Activated CD4-positive, alpha-beta T cell treated with anti-CD3 and anti-CD28 coated beads, Interleukin-2, amount 10 ng/mL, durations not matched to agents 7 days and 5 days (primary cell): ENCODE data around the gene FAM168B. TPM values are rescaled to one million over a fixed set of nuclear protein-coding genes. Genes with fewer than 3 reads are reported as not detected.
A peak's percentile ranks its signal among the peaks of the same experiment; 100 is the strongest.

Experiments used
- CTCF ChIA-PET: fragments of 350-600 bp; sonication (Branson Sonifier 250); formaldehyde crosslinking; loops from one replicate; lab custom pipeline; 2021; ENCODE audit warnings: antibody characterized with exemption; lab: Charles Lee
- POLR2A ChIA-PET: fragments of 350-600 bp; sonication (Branson Sonifier 250); formaldehyde crosslinking; loops from one replicate; lab custom pipeline; 2021; ENCODE audit warnings: antibody characterized with exemption; lab: Charles Lee
- DNase-seq: peaks from one replicate; pipeline ENCODE4 v3.0.0-alpha.2; 2020
- H3K27ac Mint-ChIP-seq: one replicate; pipeline ENCODE4 v1.8.0; 2021; ENCODE audit warnings: mild to moderate bottlenecking, moderate library complexity, mixed read lengths
- H3K27me3 Mint-ChIP-seq: one replicate; pipeline ENCODE4 v1.8.0; 2021; ENCODE audit warnings: mixed read lengths
- H3K36me3 Mint-ChIP-seq: one replicate; pipeline ENCODE4 v1.8.0; 2021; ENCODE audit warnings: low read depth, mixed read lengths
- H3K4me1 Mint-ChIP-seq: one replicate; pipeline ENCODE4 v1.8.0; 2021; ENCODE audit warnings: mixed read lengths
- H3K4me3 Mint-ChIP-seq: one replicate; pipeline ENCODE4 v1.8.0; 2021; ENCODE audit warnings: mild to moderate bottlenecking, moderate library complexity, mixed read lengths
- H3K9me3 Mint-ChIP-seq: one replicate; pipeline ENCODE4 v1.8.0; 2021; ENCODE audit warnings: mixed read lengths
- total RNA-seq, 2 experiments: library from RNA; stranded (reverse); gene quantifications; one replicate each; pipeline ENCODE4 v1.2.3, GENCODE V29; 2021

FAM168B gene
- total RNA-seq, 2 experiments from 2014 or later = 52.7 to 53.3 TPM

DNA sequence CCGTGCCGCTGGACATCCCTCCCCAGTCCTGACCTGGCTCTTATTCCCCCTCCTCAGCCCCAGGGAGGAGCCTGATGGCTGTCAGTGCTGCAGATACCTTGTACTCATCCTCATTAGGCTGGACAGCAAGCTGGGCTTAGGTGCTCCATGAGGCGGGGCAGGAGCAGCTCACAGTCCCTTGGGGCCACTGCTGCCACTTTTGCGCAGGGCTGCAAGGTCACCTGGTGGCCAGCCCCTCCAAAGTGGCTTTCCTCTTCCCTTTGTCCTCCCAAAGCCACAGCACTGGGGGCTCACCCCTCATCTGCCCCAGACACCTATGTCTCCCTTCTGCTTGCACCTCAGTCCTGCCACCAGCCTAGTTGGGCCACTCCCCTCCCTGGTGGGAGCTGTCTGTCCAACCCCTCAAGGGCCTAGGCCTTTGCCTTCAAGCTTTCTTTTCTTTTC, 60.8 kb downstream of the FAM168B start:
- ChIA-PET CTCF (interaction anchor here (1.5 kb wide), 1 partner anchor 9 kb away, joined by 5 read pairs; no protein-coding TSS in a partner anchor), POLR2A (no interaction called here)
- Mint-ChIP-seq H3K27ac (no peak overlapping the region), H3K9me3 (no peaks in the 10 kb centered on the region), H3K4me1 (no peaks in the 10 kb centered on the region), H3K27me3 (peaks cover 40% of the 10 kb centered on the region), H3K36me3 (no peaks in the 10 kb centered on the region), H3K4me3 (no peak overlapping the region)
- DNase-seq = peak; percentile 1

DNA sequence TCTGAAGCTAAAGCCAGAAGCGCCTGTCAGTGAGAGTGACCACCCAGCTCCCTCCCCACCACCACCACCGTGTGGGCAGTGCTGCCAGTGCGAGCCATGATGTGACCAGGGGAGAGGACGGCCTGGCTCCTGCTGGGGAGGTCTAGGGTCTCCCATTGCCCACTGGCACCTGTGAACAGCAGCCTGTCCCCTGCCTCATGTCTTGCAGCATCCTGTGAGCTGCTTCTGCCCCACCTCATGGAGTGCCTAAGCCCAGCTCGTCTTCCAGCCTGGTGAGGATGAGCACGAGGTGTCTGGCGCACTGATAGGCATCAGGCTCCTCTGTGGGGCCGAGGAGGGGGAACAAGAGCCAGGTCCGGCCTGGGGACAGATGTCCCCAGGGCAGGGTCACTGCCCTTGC, 61.4 kb downstream of the FAM168B start:
- POLR2A ChIA-PET = no interaction called here
- Mint-ChIP-seq H3K27me3 (peaks cover 44% of the 10 kb centered on the region), H3K9me3 (no peaks in the 10 kb centered on the region), H3K27ac (no peak overlapping the region), H3K36me3 (no peaks in the 10 kb centered on the region), H3K4me1 (no peaks in the 10 kb centered on the region), H3K4me3 (no peak overlapping the region)
- peak; percentile 5 for DNase-seq
- CTCF ChIA-PET = interaction anchor here (0.6 to 1.6 kb wide), 2 partner anchors 10 to 152 kb away, joined by 3 to 4 read pairs; no protein-coding TSS in a partner anchor

DNA sequence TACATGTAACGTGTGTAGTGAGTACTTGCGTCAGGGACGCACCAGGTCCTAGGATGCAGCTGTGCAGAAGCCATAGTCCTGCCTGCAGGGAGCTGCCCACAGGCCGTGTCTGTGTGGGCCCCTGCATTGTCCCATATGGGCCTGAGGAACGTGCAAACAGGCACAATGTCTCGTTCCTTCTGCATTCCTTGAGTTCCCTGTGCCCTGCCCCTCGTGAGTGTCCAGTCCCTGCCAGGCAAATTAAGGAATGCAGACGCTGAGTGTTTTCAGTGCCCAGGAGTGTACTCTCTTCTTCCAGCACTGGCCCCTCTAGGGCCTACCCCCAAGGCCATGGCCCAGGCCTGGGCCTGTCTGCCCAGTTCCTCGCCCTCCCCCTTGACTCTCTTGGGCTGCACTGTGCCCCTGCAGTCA, 61.8 kb downstream of the FAM168B start:
- no peak overlapping the region for H3K4me3 Mint-ChIP-seq
- H3K9me3 Mint-ChIP-seq = no peaks in the 10 kb centered on the region
- no peaks in the 10 kb centered on the region for H3K4me1 Mint-ChIP-seq
- peaks cover 44% of the 10 kb centered on the region for H3K27me3 Mint-ChIP-seq
- no peak overlapping the region for H3K27ac Mint-ChIP-seq
- POLR2A ChIA-PET = no interaction called here
- H3K36me3 Mint-ChIP-seq = no peaks in the 10 kb centered on the region
- CTCF ChIA-PET = interaction anchor here (0.6 to 1.6 kb wide), 2 partner anchors 10 to 151 kb away, joined by 3 to 4 read pairs; no protein-coding TSS in a partner anchor
- peak; percentile 2 for DNase-seq

DNA sequence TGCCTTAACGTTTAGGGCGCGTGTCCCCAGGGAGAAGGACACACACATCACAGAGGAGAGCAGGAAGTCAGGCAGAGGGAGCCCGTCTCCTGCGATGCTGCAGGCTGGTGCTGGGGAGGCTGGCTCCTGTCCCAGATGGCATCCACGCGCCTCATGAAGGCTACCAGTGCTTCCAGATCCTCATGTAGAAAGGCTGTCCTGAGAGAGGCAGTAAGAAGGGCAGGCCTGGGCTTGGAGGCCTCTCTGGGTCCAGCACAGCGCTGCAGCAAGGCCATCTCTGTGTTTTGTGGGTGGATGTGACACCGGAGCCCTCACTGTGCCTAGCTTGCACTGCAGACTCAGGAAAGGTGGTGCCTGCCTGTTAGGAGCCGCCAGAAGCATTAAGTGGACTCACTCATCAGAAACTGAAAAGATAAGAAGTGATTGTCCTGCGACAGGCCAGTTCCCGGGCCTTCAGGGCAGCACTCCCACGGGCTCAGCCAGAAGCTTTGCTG, 62.7 kb downstream of the FAM168B start:
- H3K27ac Mint-ChIP-seq = no peak overlapping the region
- peaks cover 43% of the 10 kb centered on the region for H3K27me3 Mint-ChIP-seq
- H3K4me3 Mint-ChIP-seq = no peak overlapping the region
- no peaks in the 10 kb centered on the region for H3K4me1 Mint-ChIP-seq
- H3K9me3 Mint-ChIP-seq = no peaks in the 10 kb centered on the region
- POLR2A ChIA-PET = no interaction called here
- CTCF ChIA-PET = interaction anchor here (1.6 kb wide), 1 partner anchor 11 kb away, joined by 3 read pairs; no protein-coding TSS in a partner anchor
- DNase-seq = peak; percentile 3
- H3K36me3 Mint-ChIP-seq = no peaks in the 10 kb centered on the region

DNA sequence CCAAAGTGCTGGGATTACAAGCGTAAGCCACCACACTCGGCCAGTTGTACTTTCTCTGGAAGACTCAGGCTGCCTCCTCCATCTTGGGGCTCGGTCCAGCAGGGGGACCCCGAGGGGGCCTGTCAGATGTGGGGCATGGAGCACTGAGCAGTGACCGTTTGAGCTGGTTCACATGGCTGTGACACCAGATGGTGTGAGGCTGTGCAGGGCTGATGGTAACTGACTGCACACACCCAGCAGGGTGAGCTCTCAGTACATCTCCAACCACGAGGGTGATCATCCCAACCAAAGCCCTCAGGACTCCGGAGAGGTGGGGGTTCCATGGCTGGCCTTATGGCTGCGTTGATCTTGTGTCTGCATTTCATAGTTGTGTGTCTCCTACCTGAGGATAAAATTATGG, 63.4 kb downstream of the FAM168B start:
- ChIA-PET CTCF (no interaction called here), POLR2A (no interaction called here)
- no peaks in the 10 kb centered on the region for H3K4me1 Mint-ChIP-seq
- no peak overlapping the region for H3K4me3 Mint-ChIP-seq
- no peak overlapping the region for H3K27ac Mint-ChIP-seq
- H3K9me3 Mint-ChIP-seq = no peaks in the 10 kb centered on the region
- peaks cover 47% of the 10 kb centered on the region for H3K27me3 Mint-ChIP-seq
- no peaks in the 10 kb centered on the region for H3K36me3 Mint-ChIP-seq
- DNase-seq = peak; percentile 4

DNA sequence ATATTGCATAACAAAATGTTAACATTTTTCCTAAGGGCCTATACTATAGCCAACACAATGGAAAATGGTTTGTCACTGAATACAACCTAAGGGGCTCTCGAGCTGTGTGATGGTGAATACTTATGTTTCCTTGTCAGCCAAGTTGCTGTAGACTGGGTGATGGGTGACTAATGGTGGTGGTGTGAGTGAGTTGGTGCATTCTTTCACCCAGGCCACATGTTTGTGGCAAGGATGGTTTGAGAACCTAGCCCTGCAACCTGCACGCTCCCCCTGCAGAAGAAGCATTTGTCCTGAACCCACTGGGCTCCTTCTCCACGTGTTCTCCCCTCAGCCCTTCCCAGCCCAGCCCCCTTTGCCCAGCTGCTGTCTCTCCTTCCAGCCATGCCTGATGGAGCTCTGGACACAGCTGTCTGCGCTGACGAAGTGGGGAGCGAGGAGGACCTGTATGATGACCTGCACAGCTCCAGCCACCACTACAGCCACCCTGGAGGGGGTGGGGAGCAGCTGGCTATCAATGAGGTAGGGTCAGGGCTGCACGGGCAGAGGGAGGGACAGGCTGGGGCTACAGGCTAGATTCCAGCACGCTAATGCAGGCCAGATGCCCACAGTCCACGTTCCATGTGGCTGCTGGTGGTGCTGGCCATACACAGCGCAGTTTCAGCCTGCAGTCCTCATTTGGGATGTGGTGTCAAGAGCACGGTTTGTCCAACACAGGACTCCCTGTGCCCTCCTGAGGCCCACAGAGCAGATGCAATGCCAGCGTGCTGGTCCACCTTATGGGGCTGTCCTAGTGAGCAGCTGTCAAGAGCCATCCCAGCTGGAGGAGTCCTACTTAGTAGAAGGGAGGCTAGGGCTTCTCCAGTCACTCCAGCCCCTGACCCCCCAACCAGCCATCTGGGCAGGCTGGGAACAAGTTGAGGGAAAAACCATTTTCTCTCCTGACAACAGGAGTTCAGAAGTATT, 65.4 kb downstream of the FAM168B start:
- no peaks in the 10 kb centered on the region for H3K4me1 Mint-ChIP-seq
- H3K27ac Mint-ChIP-seq = no peak overlapping the region
- H3K4me3 Mint-ChIP-seq = no peak overlapping the region
- H3K27me3 Mint-ChIP-seq = peaks cover 43% of the 10 kb centered on the region
- H3K9me3 Mint-ChIP-seq = no peaks in the 10 kb centered on the region
- ChIA-PET POLR2A (no interaction called here), CTCF (no interaction called here)
- DNase-seq = peak; percentile 1
- no peaks in the 10 kb centered on the region for H3K36me3 Mint-ChIP-seq

DNA sequence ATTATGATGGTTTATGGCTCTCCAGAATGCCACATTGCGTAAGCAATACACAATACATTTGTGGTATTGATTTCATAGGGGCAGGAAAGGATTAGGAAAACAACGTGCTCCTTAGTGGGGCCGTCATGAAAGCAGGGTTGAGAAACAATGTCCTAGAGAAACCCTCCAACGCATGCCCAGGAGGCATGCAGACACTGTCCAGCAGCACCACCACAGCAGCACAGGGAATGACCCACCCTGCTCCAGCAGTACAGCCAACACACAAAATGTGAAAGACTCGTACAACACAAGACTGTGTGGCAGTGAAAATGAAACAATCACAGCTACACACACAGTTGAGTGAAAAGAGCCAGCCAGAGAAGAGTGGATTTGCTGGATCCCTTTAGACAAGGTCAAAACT, 66.3 kb downstream of the FAM168B start:
- no peak for DNase-seq
- Mint-ChIP-seq H3K36me3 (no peaks in the 10 kb centered on the region), H3K27me3 (peaks cover 49% of the 10 kb centered on the region), H3K4me1 (no peaks in the 10 kb centered on the region), H3K9me3 (no peaks in the 10 kb centered on the region), H3K4me3 (no peak overlapping the region), H3K27ac (no peak overlapping the region)
- CTCF ChIA-PET = no interaction called here
- POLR2A ChIA-PET = no interaction called here

DNA sequence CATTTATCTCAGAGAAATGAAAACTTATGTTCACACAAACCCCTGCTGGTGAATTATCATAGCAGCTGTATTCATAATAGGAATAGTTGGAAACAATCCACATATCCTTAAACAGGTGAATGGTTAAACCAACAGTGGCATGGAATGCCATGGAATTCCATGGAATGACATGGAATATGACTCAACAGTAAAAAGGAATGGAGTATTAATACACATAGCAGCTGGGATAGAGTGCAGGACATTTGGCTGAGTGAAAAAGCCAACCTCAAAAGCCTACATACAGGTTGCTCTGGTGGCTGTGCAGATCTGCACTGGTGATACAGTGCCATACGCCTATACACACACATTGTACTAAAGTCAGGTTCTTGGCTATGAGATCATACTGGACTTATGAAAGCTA, 69.5 kb downstream of the FAM168B start:
- ChIA-PET CTCF (no interaction called here), POLR2A (no interaction called here)
- H3K4me3 Mint-ChIP-seq = no peak overlapping the region
- no peak overlapping the region for H3K27ac Mint-ChIP-seq
- no peaks in the 10 kb centered on the region for H3K36me3 Mint-ChIP-seq
- DNase-seq = no peak
- H3K27me3 Mint-ChIP-seq = peaks cover 56% of the 10 kb centered on the region
- H3K4me1 Mint-ChIP-seq = no peaks in the 10 kb centered on the region
- no peaks in the 10 kb centered on the region for H3K9me3 Mint-ChIP-seq

DNA sequence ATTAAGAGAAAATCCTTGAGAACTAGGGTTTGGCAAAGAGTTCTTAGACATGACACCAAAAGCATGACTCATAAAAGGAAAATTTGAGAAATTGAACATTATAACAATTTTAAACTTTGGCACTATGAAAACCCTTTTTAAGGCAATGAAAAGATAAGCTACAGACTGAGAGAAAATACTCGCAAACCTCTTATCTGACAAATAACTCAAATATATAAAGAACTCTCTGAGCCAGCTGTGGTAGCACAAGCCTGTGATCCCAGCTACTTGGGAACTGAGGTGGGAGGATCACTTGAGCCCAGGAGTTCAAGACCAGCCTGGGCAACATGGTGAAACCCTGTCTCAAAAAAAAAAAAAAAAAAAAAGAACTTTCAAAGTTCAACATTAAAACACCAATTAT, 70.5 kb downstream of the FAM168B start:
- no peaks in the 10 kb centered on the region for H3K9me3 Mint-ChIP-seq
- H3K27ac Mint-ChIP-seq = no peak overlapping the region
- POLR2A ChIA-PET = no interaction called here
- peaks cover 61% of the 10 kb centered on the region for H3K27me3 Mint-ChIP-seq
- H3K4me1 Mint-ChIP-seq = no peaks in the 10 kb centered on the region
- CTCF ChIA-PET = no interaction called here
- DNase-seq = no peak
- no peaks in the 10 kb centered on the region for H3K36me3 Mint-ChIP-seq
- no peak overlapping the region for H3K4me3 Mint-ChIP-seq

DNA sequence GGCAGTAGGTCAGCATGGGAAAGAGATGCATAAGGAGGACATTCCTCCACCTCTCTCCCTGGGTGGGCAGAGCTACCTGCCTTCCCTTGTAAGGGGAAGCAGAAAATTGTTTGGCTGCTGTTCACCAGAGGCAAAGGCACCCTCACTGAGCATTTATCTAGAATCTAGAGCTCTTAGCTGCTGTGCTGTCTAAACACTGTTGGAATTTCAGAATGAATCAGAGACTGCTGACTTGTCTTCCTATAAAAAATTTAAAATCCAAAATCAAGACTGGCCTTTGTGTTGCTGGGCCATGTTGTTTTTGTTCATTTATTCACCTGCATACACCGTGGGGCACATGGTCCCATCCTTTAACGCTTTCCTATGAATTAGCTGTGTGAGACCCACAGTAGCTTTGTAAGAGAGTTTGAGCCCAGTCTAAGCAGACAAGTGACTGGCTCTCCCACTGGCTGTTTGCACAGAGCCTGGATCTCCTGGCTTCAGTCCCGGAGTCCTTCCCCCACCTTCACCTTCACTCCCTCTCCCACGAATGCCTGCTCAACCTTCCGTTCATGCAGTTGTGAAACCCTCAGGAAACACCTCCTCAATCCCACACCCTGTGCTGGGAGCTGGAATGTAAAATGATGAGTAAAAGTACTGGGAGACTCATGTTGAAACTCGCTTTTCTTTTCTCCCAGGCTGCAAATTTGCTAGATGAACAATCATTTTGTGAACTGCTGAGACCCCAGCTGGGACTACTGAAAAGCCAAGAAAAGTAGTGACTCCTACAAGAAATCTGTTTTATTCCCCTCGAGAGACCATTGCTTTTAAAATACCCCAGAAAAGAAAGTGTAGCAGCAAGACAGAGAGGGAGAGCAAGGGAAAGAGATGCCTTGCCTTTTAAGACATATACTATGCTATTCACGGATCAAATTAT, 76.2 kb downstream of the FAM168B start:
- ChIA-PET POLR2A (no interaction called here), CTCF (interaction anchor here (0.6 kb wide), 1 partner anchor 21 kb away, joined by 3 read pairs; no protein-coding TSS in a partner anchor)
- no peak overlapping the region for H3K4me3 Mint-ChIP-seq
- peak; percentile 5 for DNase-seq
- H3K27ac Mint-ChIP-seq = no peak overlapping the region
- no peaks in the 10 kb centered on the region for H3K9me3 Mint-ChIP-seq
- no peaks in the 10 kb centered on the region for H3K36me3 Mint-ChIP-seq
- peaks cover 36% of the 10 kb centered on the region for H3K27me3 Mint-ChIP-seq
- H3K4me1 Mint-ChIP-seq = peaks cover 2% of the 10 kb centered on the region

DNA sequence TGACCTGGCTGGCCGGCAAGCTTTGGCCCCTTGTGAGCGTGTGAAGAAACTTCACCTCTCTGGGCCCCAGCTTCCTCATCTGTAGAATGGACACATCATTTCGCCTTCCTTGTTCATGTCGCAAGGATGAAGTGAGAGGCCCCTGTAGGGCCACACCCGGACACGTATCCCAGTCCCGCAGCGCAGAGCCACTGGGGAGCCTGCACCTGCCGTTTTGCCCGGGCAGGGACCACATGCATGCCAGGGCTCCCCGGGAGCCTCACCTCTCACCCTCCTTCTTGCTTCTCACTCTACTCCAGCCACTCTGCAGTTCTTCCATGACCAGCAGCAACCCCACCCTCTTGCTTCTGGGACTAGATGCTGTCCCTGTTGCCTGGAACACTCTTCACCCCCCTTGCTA, 77.5 kb downstream of the FAM168B start:
- Mint-ChIP-seq H3K36me3 (no peaks in the 10 kb centered on the region), H3K9me3 (no peaks in the 10 kb centered on the region), H3K27ac (no peak overlapping the region), H3K4me3 (no peak overlapping the region), H3K27me3 (peaks cover 35% of the 10 kb centered on the region), H3K4me1 (peaks cover 14% of the 10 kb centered on the region)
- CTCF ChIA-PET = no interaction called here
- POLR2A ChIA-PET = no interaction called here
- DNase-seq = peak; percentile 3

DNA sequence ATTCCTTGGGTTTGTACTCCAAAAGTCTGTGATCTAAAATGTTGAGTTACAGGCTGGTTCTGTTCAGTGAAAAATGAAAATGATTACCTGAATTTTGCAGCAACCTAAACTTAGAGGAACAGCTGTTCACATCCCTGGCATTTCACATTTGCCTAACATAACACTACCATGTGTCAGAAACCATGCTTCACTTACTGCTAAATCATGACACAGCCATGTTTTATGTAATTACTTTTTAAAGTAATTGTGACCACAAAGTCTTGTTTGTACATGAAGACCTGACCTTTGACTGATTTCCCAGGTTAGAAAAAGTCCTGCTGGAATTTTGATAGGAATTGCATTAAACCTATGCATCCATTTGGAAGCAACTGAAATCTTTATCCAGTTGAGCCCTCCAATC, 79.1 kb downstream of the FAM168B start:
- CTCF ChIA-PET = interaction anchor here (0.6 kb wide), 1 partner anchor 846 kb away, joined by 3 read pairs; no protein-coding TSS in a partner anchor

More for the DNA sequence above, 79.1 kb downstream of the FAM168B start:
- H3K27ac Mint-ChIP-seq = no peak overlapping the region
- H3K9me3 Mint-ChIP-seq = peaks cover 4% of the 10 kb centered on the region
- DNase-seq = peak; percentile 2
- POLR2A ChIA-PET = interaction anchor here (0.6 kb wide), 1 partner anchor 658 kb away, joined by 3 read pairs; no protein-coding TSS in a partner anchor
- H3K4me3 Mint-ChIP-seq = no peak overlapping the region
- peaks cover 41% of the 10 kb centered on the region for H3K27me3 Mint-ChIP-seq
- H3K36me3 Mint-ChIP-seq = peaks cover 4% of the 10 kb centered on the region
- H3K4me1 Mint-ChIP-seq = peaks cover 30% of the 10 kb centered on the region
